HG02970 (cell line): ENCODE data around the gene TMC1.
"Not testable (repeated sequence)": the region's sequence is repeated elsewhere in the genome, so short reads cannot be mapped to it uniquely, and the experiment has no call there.

Source experiments
- ATAC-seq: cut with Tn5 transposase; IDR thresholded peaks from one replicate; pipeline ENCODE4 v1.9.1; 2021; ENCODE audit warnings: mild to moderate bottlenecking, moderate library complexity, moderate number of reproducible peaks; ENCODE audit not compliant: unreplicated experiment, low FRiP score

Gene TMC1

DNA sequence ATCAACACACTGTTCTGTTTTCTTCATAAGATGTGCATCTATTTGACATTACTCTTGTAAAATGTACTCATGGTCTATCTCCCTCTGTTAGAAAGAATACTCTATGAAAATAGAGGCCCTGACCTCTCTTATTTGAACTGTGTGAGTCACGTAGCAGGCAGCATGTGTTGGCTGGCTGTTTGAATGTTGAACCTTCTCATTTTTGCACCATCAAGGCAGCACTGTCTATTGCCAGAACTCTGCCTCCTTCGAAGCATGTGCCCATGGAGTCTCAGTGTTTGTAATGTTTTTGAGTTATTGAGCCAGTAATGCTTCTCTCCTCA, 287.0 kb downstream of the TMC1 start:
- ATAC-seq: no peak

DNA sequence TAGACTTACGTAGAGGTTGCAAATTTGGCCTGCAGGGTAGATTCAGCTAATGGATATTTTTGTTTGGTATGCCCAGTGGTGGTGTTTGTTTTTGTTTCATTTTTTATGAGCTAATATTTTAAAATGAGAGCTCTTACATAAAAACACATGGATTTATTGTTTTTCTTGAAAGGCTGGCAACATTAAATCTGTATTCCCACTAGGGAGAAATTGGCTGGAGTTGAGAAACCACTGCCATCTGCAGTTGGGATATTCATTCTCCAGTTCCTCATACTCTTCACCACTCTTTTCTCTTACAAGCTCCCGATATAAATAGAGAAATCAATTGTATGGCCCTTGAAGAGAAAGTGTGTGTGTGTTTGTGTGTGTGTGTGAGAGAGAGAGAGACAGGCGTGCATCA, 288.2 kb downstream of the TMC1 start:
- ATAC-seq: no peak

DNA sequence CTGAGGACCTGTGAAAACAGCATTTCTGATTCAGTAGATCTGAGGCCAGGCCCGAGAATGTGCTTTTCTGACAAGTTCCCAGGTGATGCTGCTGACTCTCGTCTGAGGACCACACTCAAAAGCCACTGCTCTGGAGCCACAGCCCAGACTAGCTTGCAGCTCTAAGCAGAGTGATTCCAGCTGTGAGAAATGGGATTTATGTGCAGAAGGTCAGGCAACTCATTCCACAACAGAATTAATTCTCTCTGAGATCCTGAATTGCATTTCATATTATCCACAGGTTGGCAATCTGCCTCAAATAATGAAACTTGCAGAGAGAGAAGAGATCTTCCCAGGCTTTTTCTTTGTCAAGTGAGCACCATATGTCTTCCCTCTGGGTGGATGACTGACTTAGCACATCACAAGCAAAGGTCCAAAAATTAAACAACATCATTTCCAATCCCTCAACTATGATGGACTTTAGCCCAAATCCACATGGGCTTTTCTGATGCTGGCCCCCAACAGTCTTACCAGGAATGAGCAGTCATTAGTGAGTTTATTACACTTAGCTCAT, 291.2 kb downstream of the TMC1 start:
- ATAC-seq: no peak

DNA sequence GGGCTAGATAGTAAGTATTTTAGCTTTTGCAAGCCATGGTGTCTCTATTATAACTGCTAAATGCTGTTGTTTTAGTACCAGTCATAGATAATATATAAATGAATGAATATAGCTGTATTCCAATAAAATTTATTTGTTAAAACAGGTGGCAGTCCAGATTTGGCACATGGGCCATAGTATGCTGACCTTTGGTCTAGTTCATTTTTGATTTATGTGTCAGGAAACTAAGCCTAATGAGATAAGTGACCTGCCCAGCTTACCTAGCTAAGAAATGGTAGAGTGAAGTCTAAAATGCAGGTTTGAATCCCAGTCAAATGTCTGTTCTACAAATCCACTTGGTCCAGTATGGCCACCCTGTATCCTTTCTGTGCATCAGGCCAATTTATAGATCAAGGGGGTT, 292.1 kb downstream of the TMC1 start:
- no peak for ATAC-seq

DNA sequence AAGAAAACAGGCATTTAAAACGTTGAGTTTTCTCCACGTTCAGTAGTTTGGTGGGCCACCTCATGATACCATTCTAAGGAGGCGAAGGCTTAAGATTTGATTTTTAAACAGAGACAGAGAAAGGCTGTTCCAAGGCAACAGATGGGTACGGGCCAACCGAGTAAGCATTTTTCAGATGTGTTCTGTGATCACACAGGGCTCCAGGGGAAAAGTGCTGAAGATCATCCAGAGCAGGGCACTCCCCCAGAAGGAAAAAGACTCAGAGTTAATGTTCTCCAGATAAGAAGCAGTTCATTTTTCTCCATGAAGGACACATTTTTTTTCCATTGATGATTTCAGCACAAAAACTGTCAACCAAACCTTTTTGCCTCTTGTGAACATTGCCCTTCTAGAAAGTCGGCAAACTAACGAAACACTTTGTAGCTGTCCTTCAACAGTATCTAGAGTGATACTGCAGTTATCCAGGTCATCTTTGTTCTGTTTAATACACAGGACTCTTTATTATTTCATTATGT, 292.7 kb downstream of the TMC1 start:
- no peak for ATAC-seq

DNA sequence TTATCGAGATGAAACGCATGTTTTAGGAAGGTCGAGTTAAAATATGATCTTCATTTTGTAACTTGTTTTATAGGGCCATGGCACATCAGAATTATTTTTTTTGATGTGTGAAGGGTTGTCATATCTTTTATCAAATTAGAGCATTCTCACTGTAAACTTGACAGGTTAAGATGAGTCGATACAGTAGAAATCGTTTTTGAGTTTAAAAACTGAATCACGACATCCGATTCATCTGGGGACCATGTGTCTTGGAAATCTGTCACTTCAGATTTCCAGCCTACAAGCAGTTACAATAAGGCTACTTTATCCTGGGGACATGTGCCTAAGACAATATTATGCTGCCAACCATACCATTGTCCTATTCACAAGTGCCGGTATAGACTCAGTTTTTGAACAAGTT, 295.3 kb downstream of the TMC1 start:
- ATAC-seq: no peak

DNA sequence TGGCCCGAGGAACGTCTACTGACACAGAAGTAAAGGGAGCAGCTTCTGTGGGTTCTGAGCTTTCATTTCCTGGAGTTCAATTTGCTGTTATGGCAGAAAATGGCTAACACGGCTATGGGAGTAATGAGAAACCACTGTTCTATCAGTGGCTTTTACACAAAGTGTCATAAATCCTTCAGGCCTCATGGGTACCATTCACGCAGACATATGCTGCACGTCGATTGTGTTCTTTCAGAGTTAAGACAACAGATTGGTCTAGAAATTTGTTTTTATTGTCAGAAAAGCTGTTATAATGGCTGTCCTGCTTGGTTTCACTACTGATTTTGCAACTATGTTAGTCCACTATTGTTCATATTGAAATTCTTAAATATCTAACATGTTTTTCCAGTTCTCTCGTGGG, 296.0 kb downstream of the TMC1 start:
- no peak for ATAC-seq

DNA sequence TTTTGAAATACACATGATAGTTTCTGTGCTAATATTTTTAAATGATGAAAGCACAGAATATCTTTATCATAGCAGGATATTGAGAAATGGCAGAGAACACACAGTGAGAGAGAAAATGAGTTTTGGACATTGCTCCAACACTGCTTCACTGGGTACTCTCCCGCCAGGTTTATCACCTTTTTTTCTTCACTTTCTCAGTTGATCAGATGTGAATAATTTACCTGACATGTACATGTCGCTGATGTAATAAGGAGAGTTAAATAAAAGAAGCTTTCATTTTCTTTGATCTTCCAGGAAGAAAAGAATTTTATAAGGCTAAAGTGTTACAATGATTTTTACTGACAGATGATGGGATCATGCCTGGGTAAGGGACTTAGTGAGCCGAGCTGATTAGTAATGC, 297.0 kb downstream of the TMC1 start:
- no peak for ATAC-seq

DNA sequence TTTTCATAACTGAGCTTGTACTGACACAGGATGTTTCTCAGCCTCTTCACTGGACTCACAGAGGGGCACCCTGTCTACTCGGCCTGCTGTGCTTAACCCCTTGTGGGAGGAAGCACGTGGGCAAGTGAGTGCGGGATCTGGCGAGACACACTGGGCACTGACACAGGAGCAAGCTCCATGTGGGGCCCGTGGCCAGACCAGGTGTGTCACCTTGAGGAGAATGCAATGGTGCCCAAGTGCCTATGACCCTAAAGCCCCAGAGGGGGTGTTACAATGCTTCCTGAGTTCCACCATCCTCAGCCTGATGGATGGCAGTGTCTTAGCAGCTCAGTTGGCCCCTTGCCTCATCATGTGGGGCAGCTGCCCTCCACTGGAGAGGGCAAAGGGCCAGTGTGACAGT, 302.6 kb downstream of the TMC1 start:
- no peak for ATAC-seq

DNA sequence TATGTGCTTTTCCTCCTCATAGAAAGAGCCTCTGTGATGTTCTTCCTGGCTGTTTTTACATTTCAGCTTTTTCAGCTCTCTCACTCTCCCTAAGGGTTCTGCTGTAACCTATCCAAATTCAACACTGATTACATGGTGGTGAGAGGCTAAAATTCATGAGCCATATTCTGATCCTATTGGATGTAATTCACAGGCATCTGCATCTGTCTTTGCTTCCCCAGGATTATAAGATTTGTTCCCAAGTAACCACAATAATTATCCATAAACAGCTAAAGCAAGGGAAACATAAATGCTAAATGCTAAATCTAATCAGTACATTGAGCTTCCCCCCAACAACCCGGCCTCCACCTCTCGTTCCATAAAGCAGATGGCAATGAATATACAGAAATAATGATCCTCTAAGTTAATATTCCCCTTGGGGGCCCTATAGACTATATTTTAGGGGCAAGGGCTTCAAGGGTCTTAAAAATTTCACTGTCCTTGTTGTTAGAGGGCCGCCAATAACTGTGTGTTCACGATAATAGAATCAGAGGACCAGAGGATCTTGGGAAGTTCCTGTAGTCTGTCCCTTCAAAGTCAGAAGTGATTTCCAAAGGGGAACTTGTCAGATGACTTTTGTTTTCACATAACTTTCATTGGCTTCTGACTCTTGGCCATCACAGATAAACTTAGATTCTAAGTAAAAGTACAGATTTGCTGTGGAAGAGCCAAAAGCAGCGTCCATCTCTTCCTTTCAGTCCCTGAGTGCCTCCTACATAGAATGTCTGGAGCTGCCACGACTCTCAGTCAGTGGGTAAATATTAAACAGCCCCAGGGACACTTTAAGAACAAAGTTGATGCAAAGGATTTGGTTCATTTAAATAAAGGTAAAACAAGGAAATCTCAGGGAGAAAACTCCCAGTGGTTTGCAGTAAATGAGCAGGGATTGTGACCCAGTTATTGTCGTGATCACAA, 305.9 kb downstream of the TMC1 start:
- no peak for ATAC-seq

DNA sequence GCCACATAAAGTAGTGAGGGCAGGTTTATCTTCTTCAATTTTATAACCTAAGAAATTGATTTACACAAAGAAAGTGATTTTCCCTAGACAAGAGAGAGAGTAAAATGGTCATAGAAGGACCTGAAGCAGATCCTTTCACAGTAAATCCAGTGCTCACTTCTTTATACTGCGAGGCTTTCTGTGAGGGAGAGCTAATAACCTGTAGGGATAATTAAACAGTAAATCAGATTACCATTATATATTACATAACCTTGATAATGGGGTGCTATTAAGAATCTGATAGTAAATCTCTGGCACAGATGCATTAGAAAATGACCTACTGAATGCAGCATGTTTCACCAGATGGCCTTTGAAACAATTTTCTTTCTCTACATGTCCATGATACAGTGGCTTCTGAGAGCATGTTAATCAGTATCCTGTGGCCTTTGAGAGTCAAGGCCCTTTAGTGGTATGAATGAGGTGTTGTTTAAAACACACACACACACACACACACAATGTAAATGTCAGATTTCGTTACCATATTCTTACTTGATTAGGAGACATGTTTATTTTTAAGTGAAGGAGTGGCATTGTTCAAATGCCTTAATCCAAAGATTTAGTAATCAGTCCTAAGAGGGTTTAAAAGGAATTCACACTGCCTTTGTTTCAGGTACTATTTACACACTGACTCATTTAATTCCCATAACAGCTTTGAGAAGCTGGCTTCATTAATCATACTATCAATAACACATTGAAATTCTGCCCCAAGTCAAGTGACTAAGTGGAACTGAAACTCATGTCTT, 306.7 kb downstream of the TMC1 start:
- no peak for ATAC-seq

DNA sequence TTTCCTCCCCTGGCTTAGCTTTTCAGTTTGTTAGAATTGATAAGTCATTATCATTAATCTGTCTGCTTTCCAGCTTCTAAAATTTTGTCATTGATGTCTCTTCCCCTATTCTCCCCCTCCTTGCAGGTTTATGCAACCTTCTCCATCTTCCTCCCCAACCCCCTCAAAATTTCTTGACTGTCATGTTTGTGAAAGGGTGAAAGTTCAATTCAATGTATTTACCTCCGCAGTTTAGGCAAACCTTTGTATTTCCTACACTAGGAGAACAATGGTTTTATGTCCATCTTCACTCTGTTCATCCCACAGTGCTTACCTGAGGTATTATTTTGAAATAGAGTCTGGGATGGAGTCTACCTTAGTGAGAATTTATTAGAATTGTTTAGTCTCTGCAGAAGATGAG, 313.6 kb downstream of the TMC1 start:
- ATAC-seq: no peak

DNA sequence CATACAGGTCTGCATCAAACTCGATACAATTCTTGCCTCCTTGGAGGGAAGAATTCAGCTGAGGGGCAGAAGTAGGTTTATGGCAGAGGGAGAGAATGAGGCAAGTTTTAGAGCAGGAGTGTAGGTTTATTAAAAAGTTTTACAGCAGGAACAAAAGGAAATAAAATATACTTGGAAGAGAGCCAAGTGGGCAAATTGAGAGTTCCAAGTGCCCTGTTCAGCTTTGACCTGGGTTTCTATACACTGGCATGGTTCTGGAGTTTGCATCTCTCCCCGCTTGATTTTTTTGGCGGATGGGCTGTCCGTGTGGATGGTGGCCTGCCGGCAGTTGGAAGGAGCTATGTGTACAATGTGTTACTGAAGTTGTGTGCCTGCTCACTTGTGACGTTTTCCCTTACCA, 315.4 kb downstream of the TMC1 start:
- ATAC-seq: no peak

DNA sequence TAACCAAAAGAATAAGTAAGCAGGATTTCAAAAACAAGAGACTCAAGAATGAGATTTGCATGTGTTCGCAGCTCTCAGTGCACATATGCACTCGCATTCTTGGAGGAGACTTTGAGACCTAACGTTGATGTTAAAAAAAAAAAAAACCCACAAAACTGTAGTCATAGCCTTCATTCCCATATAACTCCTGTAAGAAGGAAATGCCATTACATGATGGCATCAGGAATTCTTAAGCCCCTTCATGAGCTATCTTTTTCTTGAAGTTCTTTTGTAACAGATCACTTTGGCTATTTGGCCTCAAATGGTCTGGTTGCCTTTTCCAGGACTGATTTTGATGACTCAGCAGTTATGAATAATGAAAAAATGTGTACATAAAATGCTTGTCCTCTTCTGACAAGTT, 317.7 kb downstream of the TMC1 start:
- ATAC-seq: no peak

DNA sequence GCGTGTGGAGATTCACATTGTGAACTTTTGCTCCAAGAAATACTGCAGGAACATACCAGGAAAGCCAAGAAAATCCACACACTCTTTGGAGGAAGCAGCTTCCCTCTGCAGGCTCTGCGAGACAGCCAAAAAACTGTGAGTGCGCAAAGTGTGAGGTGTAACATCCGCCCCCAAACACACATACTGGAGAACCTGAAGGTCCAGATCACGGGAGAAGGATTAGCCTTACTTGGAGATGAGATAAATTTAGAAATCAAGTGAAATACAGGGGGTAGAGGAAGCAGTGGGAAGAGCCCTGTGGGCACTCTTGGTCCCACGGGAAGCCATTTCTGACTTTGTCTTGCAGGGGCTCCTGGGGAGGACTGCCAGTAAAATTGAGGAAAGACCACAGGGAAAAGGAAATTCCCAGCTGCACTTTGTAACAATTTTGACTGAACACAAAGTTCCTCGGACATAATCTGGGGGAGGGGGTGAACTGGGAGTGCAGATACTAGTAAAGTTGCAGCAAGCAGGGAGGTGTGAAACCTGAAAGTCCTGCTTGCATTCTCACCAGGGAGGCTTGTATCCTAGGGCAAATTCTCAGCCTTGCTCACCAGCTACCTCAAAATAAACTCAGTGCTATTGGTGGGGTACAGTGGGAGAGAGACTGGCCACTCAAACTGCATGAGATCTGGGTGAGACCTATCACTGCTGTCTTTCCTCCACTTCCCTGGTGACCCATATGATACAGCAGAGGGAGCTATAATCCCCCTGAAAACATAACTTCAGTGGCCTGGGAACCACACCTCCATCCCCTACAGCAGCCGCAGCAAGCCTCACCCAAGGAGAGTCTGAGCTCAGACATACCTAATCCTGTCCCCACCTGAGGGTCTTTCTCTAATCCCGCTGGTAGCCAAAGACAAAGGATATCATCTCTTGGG, 322.4 kb downstream of the TMC1 start:
- ATAC-seq: no peak

DNA sequence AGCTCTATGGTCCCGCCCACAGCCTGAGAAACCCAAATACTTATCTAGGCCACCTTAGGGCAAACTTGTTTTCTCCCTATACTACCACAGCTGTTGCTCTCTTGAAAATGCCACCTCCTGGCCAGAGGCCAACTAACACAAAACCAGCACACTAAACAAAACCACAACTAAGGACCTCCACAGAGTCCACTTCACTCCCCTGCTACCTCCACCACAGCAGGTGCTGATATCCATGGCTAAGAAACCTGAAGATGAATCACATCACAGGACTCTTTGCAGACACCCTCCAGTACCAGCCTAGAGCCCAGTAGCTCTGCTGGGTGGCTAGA, 323.0 kb downstream of the TMC1 start:
- no peak for ATAC-seq

DNA sequence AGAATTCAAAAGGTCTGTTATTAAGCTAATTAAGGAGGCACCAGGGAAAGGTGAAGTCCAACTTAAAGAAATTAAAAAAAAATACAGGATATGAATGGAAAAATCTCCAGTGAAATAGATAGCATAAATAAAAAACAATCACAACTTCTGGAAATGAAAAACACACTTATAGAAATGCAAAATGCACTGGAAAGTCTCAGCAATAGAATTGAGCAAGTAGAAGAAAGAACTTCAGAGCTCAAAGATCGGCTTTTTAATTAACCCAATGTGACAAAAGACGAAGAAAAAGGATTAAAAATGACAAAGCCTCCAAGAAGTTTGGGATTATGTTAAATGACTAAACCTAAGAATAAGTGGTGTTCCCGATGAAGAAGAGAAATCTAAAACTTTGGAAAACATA, 323.6 kb downstream of the TMC1 start:
- ATAC-seq: not testable (repeated sequence)

DNA sequence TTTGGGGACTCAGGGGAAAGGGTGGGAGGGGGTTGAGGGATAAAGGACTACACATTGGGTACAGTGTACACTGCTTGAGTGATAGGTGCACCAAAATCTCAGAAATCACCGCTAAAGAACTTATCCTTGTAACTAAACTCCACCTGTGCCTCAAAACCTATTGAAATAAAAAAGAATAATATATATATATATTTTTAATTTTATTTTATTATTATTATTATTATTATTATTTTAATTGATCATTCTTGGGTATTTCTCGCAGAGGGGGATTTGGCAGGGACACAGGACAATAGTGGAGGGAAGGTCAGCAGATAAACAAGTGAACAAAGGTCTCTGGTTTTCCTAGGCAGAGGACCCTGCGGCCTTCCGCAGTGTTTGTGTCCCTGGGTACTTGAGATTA, 328.8 kb downstream of the TMC1 start:
- ATAC-seq: not testable (repeated sequence)

DNA sequence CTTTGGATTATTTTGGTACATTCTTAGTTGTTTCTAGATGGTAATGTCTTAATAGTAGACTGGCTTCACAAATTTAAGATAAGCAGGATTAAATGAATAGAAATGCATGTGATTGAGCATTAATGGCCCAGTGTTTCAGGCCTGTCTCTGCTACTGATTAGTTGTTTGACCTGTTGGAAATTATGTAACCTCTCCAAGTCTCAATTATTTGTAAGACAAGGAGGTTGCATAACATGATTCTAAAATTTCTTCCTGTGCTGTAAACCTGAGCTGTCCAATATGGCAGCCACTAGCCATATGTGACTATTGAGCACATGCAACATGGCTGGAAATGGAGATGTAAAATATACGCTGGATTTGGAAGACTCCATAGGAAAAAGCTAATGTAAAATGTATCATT, 333.9 kb downstream of the TMC1 start:
- ATAC-seq: no peak

DNA sequence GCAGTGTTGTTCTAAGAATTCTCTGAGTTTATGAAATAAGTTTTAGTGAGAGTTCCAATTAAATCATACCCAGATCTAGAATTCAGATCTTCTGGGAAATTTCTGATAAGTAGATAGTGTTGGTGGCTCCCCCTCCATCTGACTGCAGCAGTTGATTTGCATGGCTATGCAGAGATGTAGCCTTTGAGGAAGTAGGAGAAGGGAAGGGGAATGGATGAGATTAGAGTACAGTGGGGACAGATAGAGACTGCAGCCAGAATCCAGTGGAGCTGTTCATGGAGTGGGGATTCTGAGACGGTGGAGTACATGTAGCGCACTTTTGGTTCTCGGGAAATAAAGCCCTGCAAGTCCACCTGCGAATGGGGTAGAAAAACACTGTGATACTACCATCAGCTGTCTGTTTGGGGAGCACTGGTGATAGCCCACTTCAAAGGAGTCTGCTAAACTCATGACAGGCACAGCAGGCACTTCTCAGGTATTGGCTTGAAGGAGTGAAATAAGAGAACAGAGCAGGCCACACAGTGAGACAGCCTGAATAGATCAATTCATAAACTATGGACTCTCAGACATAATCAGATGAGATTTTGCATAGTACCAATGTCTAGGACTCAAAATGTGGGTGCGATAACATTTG, 334.6 kb downstream of the TMC1 start:
- ATAC-seq: no peak
